Subcutaneous adipose tissue (tissue), 4 donors: Measurements from ENCODE around the gene SLC12A8. TPM values are rescaled to one million over a fixed set of nuclear protein-coding genes. Genes with fewer than 3 reads are reported as not detected.

Source experiments
- CTCF ChIP-seq: fragments of 450-650 bp; IDR thresholded peaks from one replicate; pipeline ENCODE4 v1.5.1; 2016; ENCODE audit warnings: low read depth, mild to moderate bottlenecking, control low read depth, antibody characterized with exemption, moderate library complexity
- total RNA-seq, 4 donors: library from RNA; depleted of rRNA; stranded (reverse); fragments of >200 nt; gene quantifications; one replicate each; pipeline ENCODE4 v1.1.0, GENCODE V29; 2016

The SLC12A8 gene
- total RNA-seq, 4 donors from 2014 or later: 0.66 to 1.0 TPM; not detected in 2

GRCh38 chr3:125163739-125164601 is 48.6 kb downstream of the SLC12A8 start:
- no peak for TF ChIP-seq CTCF

GRCh38 chr3:125161607-125162219 is 50.8 kb downstream of the SLC12A8 start:
- TF ChIP-seq CTCF: no peak

DNA sequence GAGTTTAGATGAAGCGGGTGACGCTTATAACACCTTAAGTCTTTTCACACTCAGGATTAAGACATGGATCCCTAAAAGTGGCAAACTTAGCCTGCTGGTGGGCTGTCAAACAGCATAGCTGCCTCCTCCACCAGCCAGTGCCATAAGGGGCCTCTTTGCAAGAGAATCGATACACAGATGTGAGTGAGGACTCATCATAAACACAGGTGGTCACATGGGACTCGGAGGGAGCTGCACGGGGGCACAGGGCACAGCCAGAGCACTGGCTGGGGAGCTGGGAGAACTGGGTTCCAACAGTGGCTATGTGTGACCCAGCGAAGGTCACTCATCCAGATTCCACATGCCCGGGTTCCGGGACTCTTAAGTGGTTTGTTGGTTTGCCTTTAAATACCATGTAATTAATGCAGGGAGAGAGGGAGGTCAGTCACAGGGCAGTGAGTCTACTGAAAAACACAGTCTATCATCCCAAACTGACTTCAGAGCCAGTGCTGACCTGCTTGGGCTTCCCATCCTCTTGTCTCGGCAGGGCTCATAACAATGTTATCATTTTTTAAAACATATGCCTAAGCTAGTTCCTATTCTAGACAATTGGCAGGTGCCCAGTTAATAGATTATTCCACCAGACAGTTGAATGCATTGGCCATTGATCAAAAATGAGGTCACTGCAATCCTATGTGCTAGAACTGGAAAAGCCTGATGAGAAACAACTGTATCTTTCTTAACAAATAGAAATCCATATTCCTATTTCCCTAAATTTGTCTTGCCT is 51.8 kb downstream of the SLC12A8 start:
- no peak for TF ChIP-seq CTCF

GRCh38 chr3:125157183-125157582 is 55.4 kb downstream of the SLC12A8 start:
- no peak for TF ChIP-seq CTCF

DNA sequence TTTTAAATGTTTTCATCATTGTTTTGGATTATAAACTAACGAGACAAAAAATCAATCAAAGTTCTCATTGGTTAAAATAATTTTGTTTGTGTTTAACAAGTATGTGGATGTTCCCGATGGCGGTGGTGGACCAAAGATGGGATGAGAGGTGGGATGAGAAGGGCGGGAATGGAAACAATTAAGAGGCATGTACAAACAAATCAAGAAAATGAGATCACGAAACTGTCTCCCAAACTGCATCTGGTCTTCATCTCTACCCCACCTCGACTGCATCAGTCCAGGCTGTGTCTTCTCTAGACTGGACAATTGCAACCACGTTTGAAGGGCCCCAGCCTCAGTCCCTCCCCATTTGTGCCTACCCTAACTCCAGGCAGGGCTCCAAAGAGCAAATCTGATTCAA is 56.1 kb downstream of the SLC12A8 start:
- TF ChIP-seq CTCF: no peak

DNA sequence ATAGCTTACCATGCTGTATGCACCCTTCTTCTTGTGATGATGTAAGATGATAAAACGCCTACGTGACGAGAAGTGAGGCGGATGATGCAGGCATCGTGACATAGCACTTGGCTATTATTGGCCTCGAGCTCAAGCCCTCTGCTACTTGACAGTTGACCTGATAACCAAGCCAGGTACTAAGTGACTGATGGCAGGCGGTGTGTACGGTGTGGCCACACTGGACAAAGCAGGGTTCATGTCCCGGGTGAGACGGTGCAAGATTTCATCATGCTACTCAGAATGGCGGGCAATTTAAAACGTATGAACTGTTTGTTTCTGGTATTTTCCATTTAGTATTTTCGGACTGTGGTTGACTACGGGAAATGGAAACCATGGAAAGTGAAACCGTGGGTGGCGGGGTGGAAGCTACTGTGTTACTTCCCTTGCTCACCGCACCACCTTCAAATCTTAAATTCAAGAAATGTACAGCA is 57.7 kb downstream of the SLC12A8 start:
- no peak for TF ChIP-seq CTCF

GRCh38 chr3:125154110-125154509 is 58.4 kb downstream of the SLC12A8 start:
- TF ChIP-seq CTCF: no peak
